Stimulated activated CD8-positive, alpha-beta memory T cell treated with anti-CD3 and anti-CD28 coated beads, Interleukin-15, amount 100 ng/mL, for 24 hours (primary cell): ENCODE data around the gene GPR31.

Experiments used
- DNase-seq: peaks from one replicate; pipeline ENCODE4 v3.0.0-alpha.2; 2020; ENCODE audit warnings: low read depth

The GPR31 gene

GRCh38 chr6:167118006-167118405, 39.8 kb downstream of the GPR31 start:
- DNase-seq = no peak

- no peak for DNase-seq
These were observed 40.9 kb downstream of the GPR31 start for GRCh38 chr6:167116838-167117228.

- DNase-seq = no peak
These were observed 41.5 kb downstream of the GPR31 start for GRCh38 chr6:167116109-167116837.

GRCh38 chr6:167115054-167115453, 42.7 kb downstream of the GPR31 start:
- no peak for DNase-seq

- no peak for DNase-seq
These were observed 43.6 kb downstream of the GPR31 start for GRCh38 chr6:167113935-167114910.

- no peak for DNase-seq
These were observed 44.6 kb downstream of the GPR31 start for GRCh38 chr6:167113047-167113754.

GRCh38 chr6:167112421-167112820, 45.4 kb downstream of the GPR31 start:
- no peak for DNase-seq

GRCh38 chr6:167111597-167111996, 46.2 kb downstream of the GPR31 start:
- DNase-seq = no peak

- DNase-seq = no peak
These were observed 48.1 kb downstream of the GPR31 start for GRCh38 chr6:167109651-167110050.

- DNase-seq = no peak
These were observed 49.5 kb downstream of the GPR31 start for GRCh38 chr6:167108278-167108677.

GRCh38 chr6:167107787-167108186, 50.0 kb downstream of the GPR31 start:
- no peak for DNase-seq

- no peak for DNase-seq
These were observed 51.4 kb downstream of the GPR31 start for GRCh38 chr6:167106406-167106805.
